ENCODE data around the gene HYPK. TPM values are rescaled to one million over a fixed set of nuclear protein-coding genes. Genes with fewer than 3 reads are reported as not detected.
A peak's percentile ranks its signal among the peaks of the same experiment; 100 is the strongest.
"Not testable (repeated sequence)": the region's sequence is repeated elsewhere in the genome, so short reads cannot be mapped to it uniquely, and the experiment has no call there.

Gene HYPK
- polyA plus RNA-seq, 1 donor from 2014 or later, result 7.8 TPM

GRCh38 chr15:43815064-43815463 lies 14.7 kb downstream of the HYPK start:
- H3K27me3 Mint-ChIP-seq, H3K4me3 Mint-ChIP-seq, H3K9me3 Mint-ChIP-seq, H3K4me1 Mint-ChIP-seq, H3K36me3 Mint-ChIP-seq: not testable (repeated sequence)
- peak overlapping the region in 1 of 3 donors; percentile 40 for H3K27ac Mint-ChIP-seq

GRCh38 chr15:43821505-43821904 lies 21.1 kb downstream of the HYPK start:
- H3K4me1 Mint-ChIP-seq, result peaks cover 17 to 24% (median 18%) of the 10 kb centered on the region in 3 donors
- no peaks in the 10 kb centered on the region for H3K27me3 Mint-ChIP-seq

GRCh38 chr15:43824302-43825246 lies 24.2 kb downstream of the HYPK start, which contains the start of gene MFAP1:
Gene MFAP1 (minus strand): TSS chr15:43824690. CDS start chr15:43824569, 121 bp downstream.
- Mint-ChIP-seq H3K4me3 (peak within 1 kb of the TSS; percentile 94 to 100 (median 98)), H3K4me1 (peaks cover 34 to 41% (median 35%) of the 10 kb centered on the region in 3 donors), H3K9me3 (no peaks in the 10 kb centered on the region), H3K27me3 (no peaks in the 10 kb centered on the region), H3K36me3 (no peaks in the 10 kb centered on the region), H3K27ac (peak within 1 kb of the TSS; percentile 79 to 98 (median 97))

More at GRCh38 chr15:43821505-43821904, 21.1 kb downstream of the HYPK start:
- H3K36me3 Mint-ChIP-seq, result no peaks in the 10 kb centered on the region
- no peaks in the 10 kb centered on the region for H3K9me3 Mint-ChIP-seq
- H3K4me3 Mint-ChIP-seq, result peak overlapping the region in 3 of 4 donors; percentile 43 to 89 (median 79)
- peak overlapping the region in 1 of 3 donors; percentile 85 for H3K27ac Mint-ChIP-seq

GRCh38 chr15:43825305-43825704 lies 24.9 kb downstream of the HYPK start:
- H3K36me3 Mint-ChIP-seq, H3K9me3 Mint-ChIP-seq, H3K27me3 Mint-ChIP-seq: not testable (repeated sequence)
- Mint-ChIP-seq H3K27ac (peak overlapping the region in 1 of 3 donors; percentile 31), H3K4me3 (peak overlapping the region in 2 of 4 donors; percentile 58 to 94), H3K4me1 (peaks cover 35 to 48% (median 39%) of the 10 kb centered on the region in 3 donors)

GRCh38 chr15:43826029-43826507 lies 25.7 kb downstream of the HYPK start:
- Mint-ChIP-seq H3K4me3 (peak overlapping the region; percentile 89 to 96 (median 94)), H3K9me3 (no peaks in the 10 kb centered on the region), H3K27ac (peak overlapping the region in 2 of 3 donors; percentile 39 to 43), H3K27me3 (no peaks in the 10 kb centered on the region), H3K36me3 (no peaks in the 10 kb centered on the region), H3K4me1 (peaks cover 33 to 51% (median 39%) of the 10 kb centered on the region in 3 donors)

- peak within 1 kb of the TSS; percentile 39 to 93 (median 43) for H3K27ac Mint-ChIP-seq
- peaks cover 27 to 47% (median 33%) of the 10 kb centered on the region in 3 donors for H3K4me1 Mint-ChIP-seq
- no peaks in the 10 kb centered on the region for H3K9me3 Mint-ChIP-seq
- peak within 1 kb of the TSS; percentile 89 to 96 (median 94) for H3K4me3 Mint-ChIP-seq
- H3K27me3 Mint-ChIP-seq, result no peaks in the 10 kb centered on the region
- H3K36me3 Mint-ChIP-seq, result no peaks in the 10 kb centered on the region
Observed at GRCh38 chr15:43826508-43827341, 26.3 kb downstream of the HYPK start, which contains the start of gene WDR76. Gene WDR76 (plus strand): TSS chr15:43827002. CDS start chr15:43827033, 31 bp downstream.

GRCh38 chr15:43828061-43828657 lies 27.8 kb downstream of the HYPK start:
- Mint-ChIP-seq H3K36me3 (no peaks in the 10 kb centered on the region), H3K27ac (peak overlapping the region; percentile 31 to 93 (median 43)), H3K4me1 (peaks cover 23 to 47% (median 35%) of the 10 kb centered on the region in 3 donors), H3K9me3 (no peaks in the 10 kb centered on the region), H3K4me3 (peak overlapping the region; percentile 89 to 96 (median 94)), H3K27me3 (no peaks in the 10 kb centered on the region)

GRCh38 chr15:43829951-43830540 lies 29.6 kb downstream of the HYPK start:
- not testable (repeated sequence) for H3K27ac Mint-ChIP-seq, H3K27me3 Mint-ChIP-seq, H3K9me3 Mint-ChIP-seq, H3K36me3 Mint-ChIP-seq
- H3K4me3 Mint-ChIP-seq, result peak overlapping the region in 3 of 4 donors; percentile 18 to 81 (median 43)
- peaks cover 17 to 38% (median 31%) of the 10 kb centered on the region in 3 donors for H3K4me1 Mint-ChIP-seq

GRCh38 chr15:43830691-43831275 lies 30.4 kb downstream of the HYPK start:
- H3K27me3 Mint-ChIP-seq, H3K36me3 Mint-ChIP-seq, H3K9me3 Mint-ChIP-seq: not testable (repeated sequence)
- H3K27ac Mint-ChIP-seq, result peak overlapping the region in 1 of 3 donors; percentile 10
- H3K4me1 Mint-ChIP-seq, result peaks cover 17 to 38% (median 30%) of the 10 kb centered on the region in 3 donors
- H3K4me3 Mint-ChIP-seq, result peak overlapping the region in 2 of 4 donors; percentile 32 to 81

GRCh38 chr15:43831519-43832052 lies 31.2 kb downstream of the HYPK start:
- Mint-ChIP-seq H3K4me3 (peak overlapping the region in 2 of 4 donors; percentile 17 to 63), H3K27ac (peak overlapping the region in 1 of 3 donors; percentile 10), H3K4me1 (peaks cover 17 to 37% (median 27%) of the 10 kb centered on the region in 3 donors)
- not testable (repeated sequence) for H3K36me3 Mint-ChIP-seq, H3K9me3 Mint-ChIP-seq, H3K27me3 Mint-ChIP-seq

GRCh38 chr15:43832485-43832884 lies 32.1 kb downstream of the HYPK start:
- peak overlapping the region in 1 of 4 donors; percentile 1 for H3K4me3 Mint-ChIP-seq
- H3K9me3 Mint-ChIP-seq, H3K27ac Mint-ChIP-seq: not testable (repeated sequence)

GRCh38 chr15:43845421-43845820 lies 45.0 kb downstream of the HYPK start:
- Mint-ChIP-seq H3K27me3 (no peaks in the 10 kb centered on the region), H3K4me1 (peaks cover 0 to 3% (median 0%) of the 10 kb centered on the region in 3 donors), H3K27ac (no peak overlapping the region), H3K4me3 (no peak overlapping the region), H3K9me3 (no peaks in the 10 kb centered on the region), H3K36me3 (peaks cover 6% of the 10 kb centered on the region)

More at GRCh38 chr15:43832485-43832884, 32.1 kb downstream of the HYPK start:
- H3K4me1 Mint-ChIP-seq, result peaks cover 12 to 30% (median 25%) of the 10 kb centered on the region in 3 donors
- not testable (repeated sequence) for H3K27me3 Mint-ChIP-seq, H3K36me3 Mint-ChIP-seq

- no peaks in the 10 kb centered on the region for H3K9me3 Mint-ChIP-seq
- H3K27me3 Mint-ChIP-seq, result no peaks in the 10 kb centered on the region
- no peak overlapping the region for H3K4me3 Mint-ChIP-seq
- H3K36me3 Mint-ChIP-seq, result peaks cover 5% of the 10 kb centered on the region
- no peak overlapping the region for H3K27ac Mint-ChIP-seq
- no peaks in the 10 kb centered on the region for H3K4me1 Mint-ChIP-seq
Observed at GRCh38 chr15:43851251-43851650, 50.9 kb downstream of the HYPK start.

Data from IgD-negative memory B cell (primary cell).